ENCODE measurements around the gene DRC3.
A peak's percentile ranks its signal among the peaks of the same experiment; 100 is the strongest.

Gene DRC3

DNA sequence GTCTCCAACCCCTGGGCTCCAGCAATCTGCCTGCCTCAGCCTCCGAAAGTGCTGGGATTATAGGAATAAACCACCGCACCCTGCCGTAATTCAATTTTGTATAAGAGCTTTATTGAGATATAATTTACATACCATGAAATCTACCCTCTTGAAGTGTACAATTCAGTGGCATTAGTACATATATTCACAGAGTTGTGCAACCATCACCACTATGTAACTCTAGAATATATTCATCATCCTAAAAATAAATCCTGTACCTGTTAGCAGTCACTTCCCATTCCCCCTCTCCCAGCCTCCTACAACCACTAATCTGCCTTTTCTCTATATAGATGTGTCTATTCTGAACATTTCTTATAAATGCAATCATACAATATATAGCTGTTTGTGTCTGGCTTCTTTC lies 26.6 kb upstream of the DRC3 start:
- in situ Hi-C loops (cut with HindIII; ENCODE audit: low sequenced_read_pairs), result no loop called here
- no peak for DNase-seq (ENCODE audit: low read depth, low spot score)
- TF ChIP-seq, protein P1, sequence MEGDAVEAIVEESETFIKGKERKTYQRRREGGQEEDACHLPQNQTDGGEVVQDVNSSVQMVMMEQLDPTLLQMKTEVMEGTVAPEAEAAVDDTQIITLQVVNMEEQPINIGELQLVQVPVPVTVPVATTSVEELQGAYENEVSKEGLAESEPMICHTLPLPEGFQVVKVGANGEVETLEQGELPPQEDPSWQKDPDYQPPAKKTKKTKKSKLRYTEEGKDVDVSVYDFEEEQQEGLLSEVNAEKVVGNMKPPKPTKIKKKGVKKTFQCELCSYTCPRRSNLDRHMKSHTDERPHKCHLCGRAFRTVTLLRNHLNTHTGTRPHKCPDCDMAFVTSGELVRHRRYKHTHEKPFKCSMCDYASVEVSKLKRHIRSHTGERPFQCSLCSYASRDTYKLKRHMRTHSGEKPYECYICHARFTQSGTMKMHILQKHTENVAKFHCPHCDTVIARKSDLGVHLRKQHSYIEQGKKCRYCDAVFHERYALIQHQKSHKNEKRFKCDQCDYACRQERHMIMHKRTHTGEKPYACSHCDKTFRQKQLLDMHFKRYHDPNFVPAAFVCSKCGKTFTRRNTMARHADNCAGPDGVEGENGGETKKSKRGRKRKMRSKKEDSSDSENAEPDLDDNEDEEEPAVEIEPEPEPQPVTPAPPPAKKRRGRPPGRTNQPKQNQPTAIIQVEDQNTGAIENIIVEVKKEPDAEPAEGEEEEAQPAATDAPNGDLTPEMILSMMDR (IDR thresholded peaks at IDR 0.05; ENCODE audit: low read depth, low read length), result no peak
- no peak overlapping the region for H3K4me3 ChIP-seq (ENCODE audit: low read depth, low read length)

DNA sequence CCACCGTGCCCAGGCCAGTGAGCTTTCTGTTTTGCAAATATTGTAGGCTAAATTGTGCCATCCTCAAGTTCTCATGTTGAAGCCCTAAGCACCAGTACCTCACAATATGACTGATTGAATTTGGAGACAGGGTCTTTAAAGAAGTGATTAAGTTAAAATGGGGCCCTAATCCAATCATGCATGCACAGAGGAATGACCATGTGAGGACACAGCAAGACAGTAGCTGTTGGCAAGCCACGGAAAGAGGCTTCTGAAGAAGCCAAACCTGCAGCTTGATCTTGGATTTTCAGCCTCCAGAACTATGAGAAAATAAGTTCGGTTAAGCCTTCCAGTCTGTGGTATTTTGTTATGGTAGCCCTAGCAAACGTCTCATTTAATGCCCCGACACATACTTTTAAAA lies 25.4 kb upstream of the DRC3 start:
- TF ChIP-seq, protein P1 (IDR thresholded peaks at IDR 0.05; ENCODE audit: low read depth, low read length), result no peak
- no peak overlapping the region for H3K4me3 ChIP-seq (ENCODE audit: low read depth, low read length)
- no peak for DNase-seq (ENCODE audit: low read depth, low spot score)
- in situ Hi-C loops (cut with HindIII; ENCODE audit: low sequenced_read_pairs), result no loop called here

DNA sequence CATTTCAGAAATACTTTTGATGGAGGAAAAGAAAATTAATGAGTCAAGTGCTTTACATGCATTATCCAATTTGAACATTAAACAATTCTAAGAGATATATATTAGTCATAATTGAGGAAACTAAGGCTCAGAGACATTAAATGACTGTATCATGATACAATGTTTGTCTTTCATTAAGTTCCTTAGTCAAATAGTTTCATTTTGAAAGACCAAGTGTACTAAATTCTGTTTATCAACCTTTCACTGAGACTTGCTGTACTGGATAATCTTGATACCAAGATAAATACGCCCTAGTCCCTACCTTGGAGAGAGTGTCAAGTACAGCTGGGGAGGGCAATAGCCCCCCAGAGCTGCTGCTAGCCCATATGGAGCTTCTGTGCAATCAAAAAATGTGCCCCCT lies 24.7 kb upstream of the DRC3 start:
- DNase-seq (ENCODE audit: low read depth, low spot score), result no peak
- in situ Hi-C loops (cut with HindIII; ENCODE audit: low sequenced_read_pairs), result no loop called here
- no peak overlapping the region for H3K4me3 ChIP-seq (ENCODE audit: low read depth, low read length)
- TF ChIP-seq, protein P1 (IDR thresholded peaks at IDR 0.05; ENCODE audit: low read depth, low read length), result no peak

- in situ Hi-C loops (cut with HindIII; ENCODE audit: low sequenced_read_pairs), result no loop called here
- DNase-seq (ENCODE audit: low read depth, low spot score), result no peak
- no peak overlapping the region for H3K4me3 ChIP-seq (ENCODE audit: low read depth, low read length)
- TF ChIP-seq, protein P1 (IDR thresholded peaks at IDR 0.05; ENCODE audit: low read depth, low read length), result no peak
Observed at GRCh38 chr17:17950347-17950746, 22.3 kb upstream of the DRC3 start.

DNA sequence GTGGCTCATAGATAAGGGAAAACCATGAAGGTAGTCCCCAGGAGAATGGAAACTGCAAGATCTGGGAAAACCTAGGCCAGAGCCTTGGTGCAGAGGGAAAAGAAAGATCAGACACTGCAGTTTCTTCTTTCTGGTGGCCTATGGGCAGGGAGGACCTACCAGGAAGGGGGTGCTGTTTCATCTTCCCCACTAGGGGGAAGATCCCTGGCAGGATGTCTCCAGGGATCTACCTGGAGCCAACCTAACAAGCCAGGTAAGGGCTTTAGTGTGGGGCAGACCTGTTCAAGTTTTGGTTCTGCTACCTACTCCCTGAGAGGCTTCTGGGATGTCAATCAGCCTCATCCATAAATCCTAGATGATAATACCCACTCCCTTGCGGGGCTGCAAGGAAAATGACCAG lies 21.9 kb upstream of the DRC3 start:
- no peak overlapping the region for H3K4me3 ChIP-seq (ENCODE audit: low read depth, low read length)
- in situ Hi-C loops (cut with HindIII; ENCODE audit: low sequenced_read_pairs), result no loop called here
- TF ChIP-seq, protein P1 (IDR thresholded peaks at IDR 0.05; ENCODE audit: low read depth, low read length), result peak; percentile 37
- DNase-seq (ENCODE audit: low read depth, low spot score), result no peak

DNA sequence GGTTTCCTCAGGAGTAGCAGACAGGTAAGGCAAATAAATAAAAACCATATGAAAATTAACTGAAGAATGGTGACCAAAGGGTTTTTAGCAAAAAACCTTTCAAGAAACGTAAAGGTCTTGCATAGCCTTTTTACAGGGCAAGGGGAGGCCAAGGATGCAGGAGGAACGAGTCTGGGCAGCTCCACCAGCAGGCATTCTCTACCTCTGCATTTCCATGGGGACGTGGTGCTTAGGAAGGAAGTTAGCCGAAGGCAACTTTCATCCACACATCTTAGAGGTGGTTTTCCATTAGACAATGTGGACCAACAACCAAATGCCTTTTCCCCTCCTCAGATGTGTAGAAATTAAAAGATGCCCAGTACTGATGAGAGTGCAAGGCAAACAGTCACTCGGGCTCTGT lies 21.1 kb upstream of the DRC3 start:
- no peak overlapping the region for H3K4me3 ChIP-seq (ENCODE audit: low read depth, low read length)
- TF ChIP-seq, protein P1 (IDR thresholded peaks at IDR 0.05; ENCODE audit: low read depth, low read length), result no peak
- in situ Hi-C loops (cut with HindIII; ENCODE audit: low sequenced_read_pairs), result no loop called here
- no peak for DNase-seq (ENCODE audit: low read depth, low spot score)

GRCh38 chr17:17952691-17953090 lies 20.0 kb upstream of the DRC3 start:
- in situ Hi-C loops (cut with HindIII; ENCODE audit: low sequenced_read_pairs), result no loop called here
- TF ChIP-seq, protein P1 (IDR thresholded peaks at IDR 0.05; ENCODE audit: low read depth, low read length), result no peak
- no peak overlapping the region for H3K4me3 ChIP-seq (ENCODE audit: low read depth, low read length)
- DNase-seq (ENCODE audit: low read depth, low spot score), result no peak

Data from astrocyte of the spinal cord (primary cell).